Naive thymus-derived CD8-positive, alpha-beta T cell (primary cell): ENCODE measurements around the gene DEFB124. TPM values are rescaled to one million over a fixed set of nuclear protein-coding genes. Genes with fewer than 3 reads are reported as not detected.
"Not testable (repeated sequence)": the region's sequence is repeated elsewhere in the genome, so short reads cannot be mapped to it uniquely, and the experiment has no call there.

Experiments
- ATAC-seq, 2 donors: fragments of 150-1000 bp; cut with Tn5 transposase in 1 of 2; sonication (Bioruptor Pico), chemical (Tn5 transposase) in 1 of 2; 1 replicate in 1 of 2; 2 replicates in 1 of 2; pipeline ENCODE4 v1.10.0; 2021; ENCODE audit warnings: mild to moderate bottlenecking in 2 of 2, moderate library complexity in 2 of 2
- POLR2A ChIA-PET: fragments of 350-600 bp; sonication (Branson Sonifier 250); formaldehyde crosslinking; loops from one replicate; lab custom pipeline; 2021; ENCODE audit warnings: antibody characterized with exemption; lab: Charles Lee
- DNase-seq, 10 donors: peaks; one replicate each; pipeline versions ENCODE4 v3.0.0 to v3.0.0-alpha.2; 2020 to 2022
- H3K27ac Mint-ChIP-seq, 10 donors: one replicate each; pipeline ENCODE4 v1.8.0; 2020 to 2022; ENCODE audit warnings: mild to moderate bottlenecking in 10 of 10, mixed read lengths in 10 of 10, moderate library complexity in 4 of 10, inconsistent platforms in 1 of 10
- H3K27me3 Mint-ChIP-seq, 5 donors: one replicate each; pipeline ENCODE4 v1.8.0; 2021 to 2022; ENCODE audit warnings: mixed read lengths in 5 of 5
- H3K36me3 Mint-ChIP-seq, 3 donors: one replicate each; pipeline ENCODE4 v1.8.0; 2020 to 2022; ENCODE audit warnings: mixed read lengths in 3 of 3, mild to moderate bottlenecking in 2 of 3, inconsistent platforms in 1 of 3
- H3K4me1 Mint-ChIP-seq, 4 donors: one replicate each; pipeline ENCODE4 v1.8.0; 2021 to 2022; ENCODE audit warnings: mixed read lengths in 4 of 4
- H3K4me3 Mint-ChIP-seq, 10 donors: one replicate each; pipeline ENCODE4 v1.8.0; 2020 to 2022; ENCODE audit warnings: mild to moderate bottlenecking in 10 of 10, mixed read lengths in 10 of 10, moderate library complexity in 6 of 10, inconsistent platforms in 1 of 10
- H3K9me3 Mint-ChIP-seq, 9 donors: one replicate each; pipeline ENCODE4 v1.8.0; 2020 to 2022; ENCODE audit warnings: mixed read lengths in 9 of 9, mild to moderate bottlenecking in 3 of 9, inconsistent platforms in 1 of 9, moderate library complexity in 1 of 9
- polyA plus RNA-seq, 3 donors: library from polyadenylated mRNA; unstranded; fragments of 300-500 nt; fragmentation: Illumina TruSeq; gene quantifications; one replicate each; pipeline ENCODE4 v1.2.3, GENCODE V29; 2021
- total RNA-seq, 8 experiments: library from RNA in 2 of 8; stranded (reverse) in 2 of 8; gene quantifications; one replicate each; pipeline ENCODE4 v1.2.3 and lab custom pipeline; 2021 to 2026

The DEFB124 gene
- total and polyA plus RNA-seq, 5 experiments from 2014 or later = not detected

- POLR2A ChIA-PET = no interaction called here
- H3K36me3 Mint-ChIP-seq = no peaks in the 10 kb centered on the region
- H3K4me3 Mint-ChIP-seq = no peak overlapping the region
- H3K27ac Mint-ChIP-seq = no peak overlapping the region
- H3K9me3 Mint-ChIP-seq = peaks cover 0 to 5% (median 0%) of the 10 kb centered on the region in 9 donors
- peaks cover 3 to 16% (median 10%) of the 10 kb centered on the region in 5 donors for H3K27me3 Mint-ChIP-seq
- DNase-seq (no peak), ATAC-seq (no peak)
- peaks cover 0 to 1% (median 0%) of the 10 kb centered on the region in 4 donors for H3K4me1 Mint-ChIP-seq
Measured at GRCh38 chr20:31446084-31446819, 28.7 kb downstream of the DEFB124 start.

DNA sequence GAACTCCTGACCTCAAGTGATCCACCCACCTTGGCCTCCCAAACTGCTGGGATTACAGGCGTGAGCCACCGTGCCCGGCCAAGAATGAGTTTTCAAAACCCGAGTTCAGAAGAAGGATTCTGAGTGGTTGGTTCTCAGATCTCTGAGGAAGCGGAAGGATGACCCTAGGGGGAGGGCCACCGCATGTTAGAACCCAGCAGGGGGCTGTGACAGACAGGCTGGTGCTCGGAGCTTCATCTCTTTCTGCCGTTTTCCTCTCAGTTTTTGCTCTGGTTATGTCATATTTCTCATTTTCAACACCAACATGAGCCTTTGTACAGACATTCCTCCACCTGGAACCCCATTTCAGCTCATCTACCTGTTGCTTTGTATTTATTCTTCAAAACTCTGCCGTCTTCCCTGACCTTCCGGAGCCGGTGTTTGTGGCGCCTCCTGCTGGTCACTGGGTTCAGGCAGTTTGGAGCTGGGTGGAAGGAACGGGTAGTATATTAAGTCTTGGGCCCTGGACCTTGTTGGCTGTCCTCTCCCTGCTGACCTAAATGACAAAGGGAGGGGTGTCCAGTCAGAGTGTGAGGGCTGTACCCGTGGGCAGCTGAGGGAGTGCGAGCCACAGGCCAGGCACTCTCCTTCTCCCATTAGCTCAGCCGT, 34.8 kb downstream of the DEFB124 start, which contains the start of gene DEFB123:
TSS of gene DEFB123 (plus strand) at position 621 of the 648 bp plus-strand sequence. CDS start 67 bp downstream, outside the sequence.
- Mint-ChIP-seq H3K27me3 (peaks cover 12 to 32% (median 13%) of the 10 kb centered on the region in 5 donors), H3K27ac (peak within 1 kb of the TSS in 1 of 10 donors; percentile 57)
- no peak for DNase-seq

DNA sequence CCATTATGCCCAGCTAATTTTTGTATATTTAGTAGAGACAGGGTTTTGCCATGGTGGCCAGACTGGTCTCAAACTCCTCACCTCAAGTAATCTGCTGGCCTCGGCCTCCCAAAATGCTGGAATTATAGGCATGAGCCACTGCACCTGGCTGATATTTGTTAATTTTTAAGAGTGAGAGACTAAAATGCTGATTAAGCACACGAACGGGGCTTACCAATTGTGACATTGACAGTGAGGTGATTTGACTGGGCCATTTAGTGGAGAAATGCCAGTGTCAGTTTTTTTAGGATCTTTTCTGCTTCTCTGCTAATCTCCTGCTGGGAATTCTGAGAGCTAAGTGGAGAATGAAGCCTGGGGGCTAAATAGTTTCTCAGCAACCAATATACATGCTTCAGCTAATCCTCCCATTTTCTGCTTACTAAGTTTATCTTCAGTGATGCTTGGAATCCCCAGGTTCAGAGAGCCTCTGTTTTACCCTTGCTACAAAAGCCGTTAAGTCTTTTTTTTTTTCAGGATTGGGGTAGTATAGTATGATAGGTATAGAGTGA, 44.3 kb downstream of the DEFB124 start:
- ATAC-seq = no peak
- peaks cover 0 to 10% (median 4%) of the 10 kb centered on the region in 9 donors for H3K9me3 Mint-ChIP-seq
- H3K27ac Mint-ChIP-seq = no peak overlapping the region
- POLR2A ChIA-PET = no interaction called here
- H3K36me3 Mint-ChIP-seq = peaks cover 0 to 7% (median 0%) of the 10 kb centered on the region in 3 donors
- peaks cover 13 to 25% (median 15%) of the 10 kb centered on the region in 5 donors for H3K27me3 Mint-ChIP-seq
- no peak for DNase-seq
- no peaks in the 10 kb centered on the region for H3K4me1 Mint-ChIP-seq
- H3K4me3 Mint-ChIP-seq = no peak overlapping the region

More for the DNA sequence above, 34.8 kb downstream of the DEFB124 start, which contains the start of gene DEFB123:
- no peak for ATAC-seq
- H3K4me3 Mint-ChIP-seq = no peak within 1 kb of the TSS
- no peaks in the 10 kb centered on the region for H3K9me3 Mint-ChIP-seq
- POLR2A ChIA-PET = no interaction called here
- H3K4me1 Mint-ChIP-seq = no peaks in the 10 kb centered on the region
- H3K36me3 Mint-ChIP-seq = no peaks in the 10 kb centered on the region

GRCh38 chr20:31427576-31427975, 47.4 kb downstream of the DEFB124 start:
- peaks cover 4 to 14% (median 10%) of the 10 kb centered on the region in 5 donors for H3K27me3 Mint-ChIP-seq
- H3K36me3 Mint-ChIP-seq, H3K4me1 Mint-ChIP-seq, ATAC-seq, DNase-seq, H3K4me3 Mint-ChIP-seq, H3K9me3 Mint-ChIP-seq, H3K27ac Mint-ChIP-seq, POLR2A ChIA-PET: not testable (repeated sequence)

DNA sequence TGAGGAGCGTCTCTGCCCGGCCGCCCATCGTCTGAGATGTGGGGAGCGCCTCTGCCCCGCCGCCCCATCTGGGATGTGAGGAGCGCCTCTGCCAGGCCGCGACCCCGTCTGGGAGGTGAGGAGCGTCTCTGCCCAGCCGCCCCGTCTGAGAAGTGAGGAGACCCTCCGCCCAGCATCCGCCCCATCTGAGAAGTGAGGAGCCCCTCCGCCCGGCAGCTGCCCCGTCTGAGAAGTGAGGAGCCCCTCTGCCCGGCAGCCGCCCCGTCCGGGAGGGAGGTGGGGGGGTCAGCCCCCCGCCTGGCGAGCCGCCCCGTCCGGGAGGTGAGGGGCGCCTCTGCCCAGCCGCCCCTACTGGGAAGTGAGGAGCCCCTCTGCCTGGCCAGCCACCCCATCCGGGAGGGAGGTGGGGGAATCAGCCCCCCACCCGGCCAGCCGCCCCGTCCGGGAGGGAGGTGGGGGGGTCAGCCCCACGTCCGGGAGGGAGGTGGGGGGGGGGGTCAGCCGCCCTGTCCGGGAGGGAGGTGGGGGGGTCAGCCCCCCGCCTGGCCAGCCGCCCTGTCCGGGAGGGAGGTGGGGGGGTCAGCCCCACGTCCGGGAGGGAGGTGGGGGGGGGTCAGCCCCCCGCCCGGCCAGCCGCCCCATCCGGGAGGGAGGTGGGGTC, 47.9 kb downstream of the DEFB124 start:
- DNase-seq, H3K4me3 Mint-ChIP-seq, H3K4me1 Mint-ChIP-seq, H3K36me3 Mint-ChIP-seq, ATAC-seq, H3K27ac Mint-ChIP-seq, H3K27me3 Mint-ChIP-seq, POLR2A ChIA-PET, H3K9me3 Mint-ChIP-seq: not testable (repeated sequence)

DNA sequence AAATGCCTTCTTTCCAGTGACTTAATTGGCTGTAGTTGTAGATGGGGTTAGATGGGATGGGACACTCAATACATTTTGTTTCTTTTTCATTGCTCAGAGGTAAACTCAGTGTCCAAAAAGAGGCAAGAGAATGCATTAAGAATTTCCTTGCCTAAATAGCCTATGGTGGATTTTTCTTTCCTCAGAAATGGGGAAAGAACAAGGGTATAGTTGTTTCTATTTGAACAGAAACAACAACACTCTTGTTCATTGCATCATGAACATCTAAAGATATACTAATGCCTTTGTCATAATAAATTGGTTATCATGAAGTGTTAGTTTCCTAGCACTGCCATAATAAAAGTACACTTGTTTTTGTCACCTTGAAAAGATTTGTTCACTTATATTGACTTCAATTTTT, 49.1 kb downstream of the DEFB124 start:
- H3K9me3 Mint-ChIP-seq = peaks cover 0 to 10% (median 4%) of the 10 kb centered on the region in 9 donors
- H3K4me3 Mint-ChIP-seq = no peak overlapping the region
- no peak overlapping the region for H3K27ac Mint-ChIP-seq
- DNase-seq = no peak
- no peak for ATAC-seq
- H3K4me1 Mint-ChIP-seq = no peaks in the 10 kb centered on the region
- POLR2A ChIA-PET = no interaction called here
- peaks cover 2 to 9% (median 5%) of the 10 kb centered on the region in 5 donors for H3K27me3 Mint-ChIP-seq
- H3K36me3 Mint-ChIP-seq = peaks cover 0 to 7% (median 0%) of the 10 kb centered on the region in 3 donors

- Mint-ChIP-seq H3K4me1 (no peaks in the 10 kb centered on the region), H3K9me3 (peaks cover 0 to 10% (median 0%) of the 10 kb centered on the region in 9 donors), H3K27me3 (peaks cover 11 to 39% (median 16%) of the 10 kb centered on the region in 5 donors), H3K36me3 (no peaks in the 10 kb centered on the region), H3K27ac (no peak overlapping the region), H3K4me3 (no peak overlapping the region)
- ATAC-seq = no peak
- POLR2A ChIA-PET = no interaction called here
- DNase-seq = no peak
Measured at GRCh38 chr20:31418307-31418706, 56.6 kb downstream of the DEFB124 start.

DNA sequence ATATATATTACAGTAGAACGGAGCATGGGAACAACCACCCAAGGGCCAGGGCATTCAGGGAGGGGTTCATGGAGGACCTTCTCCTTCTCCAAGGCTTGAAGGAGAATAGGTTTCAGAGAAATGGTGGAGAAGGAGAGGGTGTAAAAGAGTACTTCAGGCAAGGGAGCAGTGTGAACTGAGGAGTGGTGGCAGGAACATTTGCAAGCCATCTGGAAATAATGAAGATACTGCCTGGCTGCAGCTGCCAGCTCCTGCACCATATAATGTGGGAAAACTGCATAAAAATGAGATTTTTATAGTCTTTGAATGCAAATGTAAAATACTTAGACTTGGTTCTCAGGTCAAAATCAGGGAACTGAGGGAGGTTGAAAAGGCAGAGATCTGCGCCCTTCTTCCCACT, 59.3 kb downstream of the DEFB124 start:
- POLR2A ChIA-PET = no interaction called here
- peaks cover 11 to 41% (median 18%) of the 10 kb centered on the region in 5 donors for H3K27me3 Mint-ChIP-seq
- DNase-seq (no peak), ATAC-seq (no peak)
- peaks cover 0 to 10% (median 0%) of the 10 kb centered on the region in 9 donors for H3K9me3 Mint-ChIP-seq
- H3K27ac Mint-ChIP-seq = no peak overlapping the region
- no peaks in the 10 kb centered on the region for H3K4me1 Mint-ChIP-seq
- H3K36me3 Mint-ChIP-seq = no peaks in the 10 kb centered on the region
- H3K4me3 Mint-ChIP-seq = no peak overlapping the region

Other genes with a start within 250 kb of the DEFB124 start
- not detected for gene DEFB115, start 217.5 kb downstream of the DEFB124 start, total RNA-seq
- gene DEFB115, start 217.5 kb downstream of the DEFB124 start, polyA plus RNA-seq = not detected
- gene DEFB116, start 166.5 kb downstream of the DEFB124 start, total RNA-seq = not detected
- gene DEFB116, start 166.5 kb downstream of the DEFB124 start, polyA plus RNA-seq = not detected
- gene DEFB118, start 106.5 kb downstream of the DEFB124 start, total RNA-seq = not detected
- not detected for gene DEFB118, start 106.5 kb downstream of the DEFB124 start, polyA plus RNA-seq
- gene DEFB119, start 84.5 kb downstream of the DEFB124 start, total RNA-seq = not detected
- not detected for gene DEFB119, start 84.5 kb downstream of the DEFB124 start, polyA plus RNA-seq
- not detected for gene DEFB121, start 68.9 kb downstream of the DEFB124 start, total RNA-seq
- not detected for gene DEFB121, start 68.9 kb downstream of the DEFB124 start, polyA plus RNA-seq
- not detected for gene DEFB123, start 34.5 kb downstream of the DEFB124 start, total RNA-seq
- not detected for gene DEFB123, start 34.5 kb downstream of the DEFB124 start, polyA plus RNA-seq
- not detected for gene REM1, start 161 bp upstream of the DEFB124 start, total RNA-seq
- not detected for gene REM1, start 161 bp upstream of the DEFB124 start, polyA plus RNA-seq
- gene HM13, start 39.3 kb upstream of the DEFB124 start, total RNA-seq = 100 to 1,000 TPM; 105 to 109 TPM
- 100 to 1,000 TPM in 2 of 3 donors, 10 to 100 TPM in 1; 96.5 to 115 (median 113) TPM for gene HM13, start 39.3 kb upstream of the DEFB124 start, polyA plus RNA-seq
- gene ID1, start 130.2 kb upstream of the DEFB124 start, total RNA-seq = 1 to 10 TPM in 1 of 2 experiments, under 1 TPM in 1; 0.88 to 1.3 TPM
- gene ID1, start 130.2 kb upstream of the DEFB124 start, polyA plus RNA-seq = under 1 TPM; 0.29 to 0.87 (median 0.51) TPM
- gene COX4I2, start 162.8 kb upstream of the DEFB124 start, total RNA-seq = not detected
- not detected for gene COX4I2, start 162.8 kb upstream of the DEFB124 start, polyA plus RNA-seq
- 10 to 100 TPM; 14.8 to 17.7 TPM for gene BCL2L1, start 247.7 kb upstream of the DEFB124 start, total RNA-seq
- 10 to 100 TPM in 1 of 3 donors, 1 to 10 TPM in 2; 8.0 to 15.4 (median 8.2) TPM for gene BCL2L1, start 247.7 kb upstream of the DEFB124 start, polyA plus RNA-seq